Measurements from ENCODE around the gene CHEK1.
A peak's percentile ranks its signal among the peaks of the same experiment; 100 is the strongest.
"Not testable (repeated sequence)": the region's sequence is repeated elsewhere in the genome, so short reads cannot be mapped to it uniquely, and the experiment has no call there.

CHEK1 gene

GRCh38 chr11:125624756-125625213 is at the start of gene CHEK1:
CHEK1 (plus strand) TSS chr11:125625163; CDS start chr11:125626769, 1,606 bp downstream.
- no peak for DNase-seq

DNA sequence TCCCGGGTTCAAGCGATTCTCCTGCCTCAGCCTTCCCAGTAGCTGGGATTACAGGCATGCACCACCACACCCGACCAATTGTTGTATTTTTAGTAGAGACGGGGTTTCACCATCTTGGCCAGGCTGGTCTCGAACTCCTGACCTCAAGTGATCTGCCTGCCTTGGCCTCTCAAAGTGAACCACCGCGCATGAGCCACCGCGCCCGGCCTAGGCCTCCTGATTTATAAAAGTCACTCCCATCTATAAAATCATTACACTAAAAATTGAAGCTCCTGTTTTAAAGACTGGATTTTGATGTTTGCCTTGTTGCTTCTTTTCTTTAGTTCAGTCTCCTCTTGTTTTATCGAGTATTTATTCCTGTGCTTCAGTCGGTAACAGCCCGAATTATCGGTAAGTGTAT is 47.8 kb upstream of the CHEK1 start:
- DNase-seq = not testable (repeated sequence)

DNA sequence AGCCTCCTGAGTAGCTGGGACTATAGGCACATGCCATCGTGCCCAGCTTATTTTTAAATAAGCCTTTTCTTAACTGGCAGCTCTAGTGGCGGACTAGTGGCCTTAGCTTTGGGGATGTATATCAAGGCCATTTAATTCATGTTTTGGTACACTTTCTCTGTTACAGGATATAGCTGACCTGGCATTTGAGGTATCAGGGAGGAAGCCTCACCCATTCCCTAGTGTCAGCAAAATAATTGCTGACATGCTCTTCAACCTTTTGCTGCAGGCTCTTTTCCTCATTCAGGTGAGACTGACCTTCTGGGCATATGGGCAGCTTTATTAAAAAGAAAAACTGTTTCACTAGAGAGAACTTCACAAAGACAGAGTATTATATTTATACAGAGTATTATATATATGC is 46.2 kb upstream of the CHEK1 start:
- DNase-seq = no peak

DNA sequence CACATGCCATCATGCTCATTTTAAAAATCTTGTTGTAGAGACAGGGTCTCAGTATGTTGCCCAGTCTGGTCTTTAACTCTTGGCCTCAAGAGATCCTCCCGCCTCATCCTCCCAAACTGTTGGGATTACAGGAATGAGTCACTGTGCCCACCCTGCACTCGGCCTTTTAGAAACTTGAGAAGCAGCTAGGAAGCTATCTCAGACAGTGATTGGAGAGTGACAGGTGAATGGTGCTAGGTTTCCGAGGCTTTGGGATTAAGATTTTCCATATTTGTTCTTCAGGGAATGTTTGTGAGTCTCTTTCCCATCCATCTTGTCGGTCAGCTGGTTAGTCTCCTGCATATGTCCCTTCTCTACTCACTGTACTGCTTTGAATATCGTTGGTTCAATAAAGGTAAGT is 45.2 kb upstream of the CHEK1 start:
- no peak for DNase-seq

DNA sequence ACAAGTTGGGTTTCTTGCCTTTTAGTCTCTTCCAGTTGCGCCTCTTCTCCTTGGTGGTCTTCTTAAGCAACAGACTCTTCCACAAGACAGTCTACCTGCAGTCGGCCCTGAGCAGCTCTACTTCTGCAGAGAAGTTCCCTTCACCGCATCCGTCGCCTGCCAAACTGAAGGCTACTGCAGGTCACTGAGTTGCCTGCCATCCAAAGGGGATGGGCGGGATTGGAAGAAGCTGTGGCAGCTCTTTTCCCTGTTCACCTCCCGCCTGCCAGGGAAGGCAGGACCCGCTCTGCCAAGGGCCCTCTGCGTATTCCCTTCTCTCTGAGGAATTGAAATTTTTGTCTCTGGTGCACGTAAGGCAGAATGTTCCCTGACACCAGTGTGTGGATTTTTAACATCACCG is 41.5 kb upstream of the CHEK1 start:
- DNase-seq = no peak

DNA sequence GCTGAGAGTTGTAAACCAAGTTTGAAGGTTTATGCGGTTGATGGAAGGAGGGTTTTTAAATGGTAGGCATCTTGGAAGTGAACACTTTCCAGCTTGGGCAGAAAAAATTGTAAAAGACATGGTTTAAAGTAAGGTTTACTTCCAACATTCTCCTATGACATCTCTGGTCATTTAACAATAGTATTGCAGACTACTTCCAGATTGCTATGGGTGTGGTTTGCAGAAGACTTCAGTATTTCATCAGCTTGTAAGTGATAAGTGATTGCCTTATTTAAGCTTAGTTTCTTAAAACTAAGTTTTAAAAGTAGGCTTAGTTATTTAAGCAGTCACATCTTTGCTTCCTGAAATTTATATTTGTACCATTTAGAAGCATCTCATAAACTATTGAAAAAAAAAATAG is 39.5 kb upstream of the CHEK1 start:
- no peak for DNase-seq

GRCh38 chr11:125586623-125587022 is 38.3 kb upstream of the CHEK1 start:
- DNase-seq = no peak

DNA sequence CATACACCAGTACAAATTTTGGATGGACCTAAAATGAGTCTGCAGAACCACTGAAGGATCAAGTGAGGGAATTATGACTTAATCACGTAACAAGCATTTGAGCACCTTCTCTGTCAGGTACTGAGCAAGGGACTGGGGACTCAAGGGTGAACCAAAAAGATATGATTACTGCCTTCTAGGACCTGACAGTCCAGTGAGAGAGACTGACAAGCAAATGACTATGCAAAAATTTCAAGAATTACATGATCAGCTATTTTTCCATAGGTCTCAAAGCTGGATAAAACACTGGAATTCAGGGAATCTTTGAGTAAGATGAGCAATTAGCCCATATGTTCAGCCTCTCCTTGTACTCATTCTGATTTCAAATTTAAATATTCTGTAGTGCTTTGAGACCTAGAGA is 37.5 kb upstream of the CHEK1 start:
- DNase-seq = no peak

- DNase-seq = no peak
Observed at GRCh38 chr11:125588505-125588904, 36.5 kb upstream of the CHEK1 start.

- no peak for DNase-seq
Observed at GRCh38 chr11:125591649-125592304, 33.2 kb upstream of the CHEK1 start.

GRCh38 chr11:125592305-125593113 is 32.5 kb upstream of the CHEK1 start, which contains the start of gene STT3A:
STT3A (plus strand) TSS chr11:125592852; CDS start chr11:125595916, 3,064 bp downstream.
- peak; percentile 100 for DNase-seq

- no peak for DNase-seq
Observed at GRCh38 chr11:125593114-125593820, 31.7 kb upstream of the CHEK1 start.

DNA sequence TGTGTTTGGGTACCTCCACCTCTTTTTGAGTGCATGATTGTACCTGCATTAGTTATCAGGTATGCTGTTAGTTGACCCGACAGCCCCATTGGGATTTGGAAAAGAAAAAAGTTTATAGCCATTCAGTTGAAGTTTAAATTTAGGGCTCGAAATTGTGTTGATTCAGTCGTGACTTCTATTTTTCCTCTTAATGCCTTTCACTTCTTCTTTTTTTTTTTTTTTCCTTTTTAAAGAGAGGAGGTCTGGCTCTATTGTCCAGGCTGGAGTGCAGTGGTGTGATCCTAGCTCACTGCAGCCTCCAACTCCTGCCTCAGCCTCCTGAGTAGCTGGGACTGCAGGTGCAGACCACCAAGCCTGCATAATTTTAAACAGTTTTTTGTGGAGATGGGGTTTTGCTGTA is 30.0 kb upstream of the CHEK1 start:
- DNase-seq = no peak

DNA sequence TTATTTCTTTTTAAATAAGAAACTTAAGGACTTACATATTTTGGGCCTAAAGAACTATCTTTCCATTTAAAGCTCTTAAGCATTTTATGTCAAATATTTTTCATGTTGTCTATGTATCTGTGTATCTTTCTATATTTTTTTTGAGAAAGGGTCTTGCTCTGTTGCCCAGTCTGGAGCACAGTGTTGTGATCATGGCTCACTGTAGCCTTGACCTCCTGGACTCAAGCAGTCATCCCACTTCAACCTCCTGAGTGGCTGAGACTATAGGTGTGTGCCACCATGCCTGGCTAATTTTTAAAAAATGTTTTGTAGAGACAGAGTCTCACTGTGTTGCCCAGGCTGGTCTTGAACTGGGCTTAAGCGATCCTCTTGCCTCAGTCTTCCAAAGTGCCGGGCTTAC is 24.3 kb upstream of the CHEK1 start:
- DNase-seq = no peak

GRCh38 chr11:125603207-125603606 is 21.8 kb upstream of the CHEK1 start:
- no peak for DNase-seq

GRCh38 chr11:125605417-125605816 is 19.5 kb upstream of the CHEK1 start:
- no peak for DNase-seq

GRCh38 chr11:125609545-125609944 is 15.4 kb upstream of the CHEK1 start:
- DNase-seq = no peak

GRCh38 chr11:125618383-125618782 is 6.6 kb upstream of the CHEK1 start:
- DNase-seq = no peak

- DNase-seq = peak; percentile 33
Observed at GRCh38 chr11:125621995-125622394, 3.0 kb upstream of the CHEK1 start.

DNA sequence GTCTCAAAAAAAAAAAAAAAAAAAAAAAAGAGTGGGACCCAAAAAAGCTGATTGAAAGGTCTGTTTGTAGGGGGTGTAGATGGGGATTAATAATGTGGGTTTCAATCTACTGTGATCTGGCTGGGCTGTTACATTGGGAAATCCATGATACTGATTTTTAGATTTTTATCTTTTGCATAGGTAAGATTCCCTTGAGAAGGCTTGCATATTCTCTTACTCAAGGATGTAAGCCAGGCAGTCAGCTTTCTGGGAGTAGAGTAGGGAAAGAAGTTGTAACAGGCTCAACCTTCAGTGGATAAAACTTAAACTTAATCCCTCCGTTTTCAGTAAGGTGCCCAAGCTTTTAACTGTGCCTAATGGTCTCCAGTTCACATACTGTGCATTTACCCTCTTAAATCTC is 1.9 kb upstream of the CHEK1 start:
- DNase-seq = no peak

- DNase-seq = no peak
Observed at GRCh38 chr11:125625225-125625629, 264 bp downstream of the CHEK1 start.

GRCh38 chr11:125625630-125626287 is 796 bp downstream of the CHEK1 start:
- peak; percentile 96 for DNase-seq
